Tibial artery (tissue), 4 donors: ENCODE results near the gene RALGPS1.

ENCODE experiments used
- DNase-seq, 2 donors: peaks; one replicate each; pipeline ENCODE4 v3.0.0-alpha.2; 2019
- H3K27ac ChIP-seq, 2 donors: fragments of 200-600 bp; sonication (generic) in 1 of 2; 1 replicate in 1 of 2; 2 replicates in 1 of 2; pipeline ENCODE4 v1.5.1; 2018 to 2019; ENCODE audit warnings: mild to moderate bottlenecking in 1 of 2
- H3K27me3 ChIP-seq, 2 donors: fragments of 200-600 bp; sonication (generic) in 1 of 2; one replicate each; pipeline versions ENCODE4 v1.5.1 to v1.6.0; 2016 to 2019
- H3K36me3 ChIP-seq, 3 donors: fragments of 200-600 bp; sonication (generic) in 2 of 3; one replicate each; pipeline ENCODE4 v1.5.1; 2016 to 2019; ENCODE audit warnings: mild to moderate bottlenecking in 2 of 3
- H3K4me1 ChIP-seq, 4 donors: fragments of 200-600 bp; sonication (generic) in 2 of 4; 1 replicate in 3 of 4; 2 replicates in 1 of 4; pipeline ENCODE4 v1.5.1; 2016 to 2019
- H3K4me3 ChIP-seq, 2 donors: fragments of 200-600 bp; sonication (generic) in 1 of 2; 1 replicate in 1 of 2; 2 replicates in 1 of 2; pipeline ENCODE4 v1.5.1; 2018 to 2019; ENCODE audit warnings: mild to moderate bottlenecking in 2 of 2
- H3K9me3 ChIP-seq, 3 donors: fragments of 200-600 bp; sonication (generic) in 1 of 3; one replicate each; pipeline ENCODE4 v1.5.1; 2016 to 2019
- CTCF ChIP-seq, 2 experiments: fragments of 200-600 bp in 1 of 2; fragments of 450-650 bp in 1 of 2; IDR thresholded peaks; one replicate each; pipeline ENCODE4 v1.5.1; 2017 to 2019; ENCODE audit warnings: antibody characterized with exemption in 2 of 2, mild to moderate bottlenecking in 1 of 2, moderate library complexity in 1 of 2
- intact Hi-C: fragments of 100-400 bp; cut with DNase I; formaldehyde crosslinking; loops from one replicate; pipeline ENCODE4 v1.15.0; 2023; ENCODE audit warnings: low total_unique reads

The RALGPS1 gene

GRCh38 chr9:127033789-127034188 is 119.2 kb downstream of the RALGPS1 start:
- H3K27ac ChIP-seq, result no peak overlapping the region
- H3K36me3 ChIP-seq, result no peaks in the 10 kb centered on the region
- peaks cover 0 to 19% (median 12%) of the 10 kb centered on the region in 4 donors for H3K4me1 ChIP-seq
- H3K4me3 ChIP-seq, result no peak overlapping the region
- intact Hi-C loops, result no loop called here
- TF ChIP-seq CTCF (IDR thresholded peaks at IDR 0.05), result no peak
- DNase-seq, result no peak
- no peaks in the 10 kb centered on the region for H3K27me3 ChIP-seq
- H3K9me3 ChIP-seq, result no peaks in the 10 kb centered on the region

- Histone ChIP-seq H3K4me1 (peaks cover 0 to 19% (median 12%) of the 10 kb centered on the region in 4 donors), H3K27ac (peak overlapping the region; percentile 20 to 52), H3K9me3 (no peaks in the 10 kb centered on the region), H3K36me3 (no peaks in the 10 kb centered on the region), H3K27me3 (no peaks in the 10 kb centered on the region), H3K4me3 (no peak overlapping the region)
- intact Hi-C loops, result no loop called here
- peak in 1 of 2 donors; percentile 24 for DNase-seq
- no peak for TF ChIP-seq CTCF (IDR thresholded peaks at IDR 0.05)
These were observed 120.1 kb downstream of the RALGPS1 start for GRCh38 chr9:127034691-127035090.

- peak overlapping the region; percentile 31 to 52 for H3K27ac ChIP-seq
- no peaks in the 10 kb centered on the region for H3K9me3 ChIP-seq
- DNase-seq, result peak; percentile 79 to 85
- H3K4me3 ChIP-seq, result no peak overlapping the region
- H3K4me1 ChIP-seq, result peaks cover 0 to 19% (median 12%) of the 10 kb centered on the region in 4 donors
- intact Hi-C loops, result no loop called here
- H3K36me3 ChIP-seq, result no peaks in the 10 kb centered on the region
- no peak for TF ChIP-seq CTCF (IDR thresholded peaks at IDR 0.05)
- no peaks in the 10 kb centered on the region for H3K27me3 ChIP-seq
These were observed 120.8 kb downstream of the RALGPS1 start for GRCh38 chr9:127035423-127035822.

GRCh38 chr9:127035948-127036347 is 121.4 kb downstream of the RALGPS1 start:
- no peak overlapping the region for H3K4me3 ChIP-seq
- H3K4me1 ChIP-seq, result peaks cover 0 to 19% (median 12%) of the 10 kb centered on the region in 4 donors
- no peaks in the 10 kb centered on the region for H3K9me3 ChIP-seq
- H3K27me3 ChIP-seq, result no peaks in the 10 kb centered on the region
- intact Hi-C loops, result no loop called here
- no peak for TF ChIP-seq CTCF (IDR thresholded peaks at IDR 0.05)
- peak overlapping the region; percentile 31 to 52 for H3K27ac ChIP-seq
- DNase-seq, result peak; percentile 80 to 81
- no peaks in the 10 kb centered on the region for H3K36me3 ChIP-seq

- peaks cover 0 to 19% (median 12%) of the 10 kb centered on the region in 4 donors for H3K4me1 ChIP-seq
- no peaks in the 10 kb centered on the region for H3K9me3 ChIP-seq
- H3K36me3 ChIP-seq, result no peaks in the 10 kb centered on the region
- H3K27me3 ChIP-seq, result no peaks in the 10 kb centered on the region
- intact Hi-C loops, result no loop called here
- TF ChIP-seq CTCF (IDR thresholded peaks at IDR 0.05), result no peak
- peak overlapping the region; percentile 31 to 52 for H3K27ac ChIP-seq
- H3K4me3 ChIP-seq, result no peak overlapping the region
- peak in 1 of 2 donors; percentile 40 for DNase-seq
These were observed 121.9 kb downstream of the RALGPS1 start for GRCh38 chr9:127036437-127036836.

GRCh38 chr9:127038531-127038930 is 123.9 kb downstream of the RALGPS1 start:
- DNase-seq, result peak in 1 of 2 donors; percentile 31
- no peak for TF ChIP-seq CTCF (IDR thresholded peaks at IDR 0.05)
- Histone ChIP-seq H3K27me3 (no peaks in the 10 kb centered on the region), H3K27ac (no peak overlapping the region), H3K9me3 (no peaks in the 10 kb centered on the region), H3K4me3 (no peak overlapping the region), H3K4me1 (peaks cover 0 to 19% (median 12%) of the 10 kb centered on the region in 4 donors), H3K36me3 (no peaks in the 10 kb centered on the region)
- intact Hi-C loops, result no loop called here
